ENCODE results near the gene PPL.

- no peak for TF ChIP-seq POLR2A (IDR thresholded peaks at IDR 0.05; ENCODE audit: low read depth, low read length)
- no peak for TF ChIP-seq TAF1 (IDR thresholded peaks at IDR 0.05; ENCODE audit: borderline replicate concordance, low read depth, low read length)
- no peak for TF ChIP-seq POLR2AphosphoS5 (IDR thresholded peaks at IDR 0.05; ENCODE audit: low read depth, low read length)
These were observed 62.3 kb downstream of the PPL start for GRCh38 chr16:4874666-4875065.
